Peyer's patch (tissue), 4 donors: Measurements from ENCODE around the gene DUOX1.

ENCODE experiments used
- CTCF ChIP-seq, 6 experiments: fragments of 450-650 bp in 4 of 6; fragments of 200-600 bp in 2 of 6; sonication (generic) in 1 of 6; IDR thresholded peaks; one replicate each; pipeline ENCODE4 v1.5.1; 2017 to 2019; ENCODE audit warnings: antibody characterized with exemption in 6 of 6, mild to moderate bottlenecking in 3 of 6, moderate library complexity in 1 of 6
- POLR2A ChIP-seq, 2 donors: fragments of 450-650 bp; IDR thresholded peaks; one replicate each; pipeline ENCODE4 v1.5.1; 2017; ENCODE audit warnings: antibody characterized with exemption in 2 of 2, mild to moderate bottlenecking in 2 of 2, moderate library complexity in 2 of 2

- TF ChIP-seq CTCF (IDR thresholded peaks at IDR 0.05) (no peak), POLR2A (IDR thresholded peaks at IDR 0.05) (no peak)
Measured at GRCh38 chr15:45185069-45185779, 55.4 kb downstream of the DUOX1 start.
